HepG2 (cell line): ENCODE results near the gene CNDP1. TPM values are rescaled to one million over a fixed set of nuclear protein-coding genes. Genes with fewer than 3 reads are reported as not detected.

Experiments
- CBFB ChIP-seq: sonication (generic); formaldehyde crosslinking; IDR thresholded peaks from 2 replicates; pipeline ENCODE4 v1.4.0; 2020; ENCODE audit warnings: missing genetic modification reagents
- CBX2 ChIP-seq, 2 experiments: fragments of 200-600 bp in 1 of 2; sonication (generic); formaldehyde crosslinking in 1 of 2; IDR thresholded peaks; 2 replicates each; pipeline versions ENCODE4 v1.7.0 to v1.8.1; 2018 to 2022; ENCODE audit warnings: low read depth in 2 of 2, low read length in 1 of 2, mild to moderate bottlenecking in 1 of 2, missing genetic modification reagents in 1 of 2
- CENPT ChIP-seq: sonication (generic); formaldehyde crosslinking; IDR thresholded peaks from 2 replicates; pipeline ENCODE4 v1.8.0; 2022; ENCODE audit warnings: low read depth, mild to moderate bottlenecking, moderate library complexity, missing genetic modification reagents
- CREB1 ChIP-seq, 2 experiments: fragments of 450-650 bp in 1 of 2; IDR thresholded peaks; 2 replicates each; pipeline ENCODE4 v1.6.1; 2016 to 2017; ENCODE audit warnings: control low read depth in 1 of 2, mild to moderate bottlenecking in 1 of 2, missing compliant biosample characterization in 1 of 2, missing genetic modification characterization in 1 of 2
- EZH2 ChIP-seq: conservative IDR thresholded peaks from 2 replicates; pipeline ENCODE4 v1.6.1; 2012; ENCODE audit warnings: mild to moderate bottlenecking, low read depth, low read length, moderate library complexity
- GABPB1 ChIP-seq: IDR thresholded peaks from 2 replicates; pipeline ENCODE4 v1.6.1; 2016; ENCODE audit warnings: mild to moderate bottlenecking, missing genetic modification reagents, moderate library complexity, missing compliant biosample characterization
- HNF4A ChIP-seq: sonication (generic); formaldehyde crosslinking; IDR thresholded peaks from 2 replicates; pipeline ENCODE4 v1.4.0; 2020; ENCODE audit warnings: missing genetic modification reagents
- MAZ ChIP-seq, 2 experiments: sonication (generic) in 1 of 2; formaldehyde crosslinking in 1 of 2; IDR thresholded peaks; 2 replicates each; pipeline versions ENCODE4 v1.5.0 to v1.6.1; 2012 to 2020; ENCODE audit warnings: low read depth in 2 of 2, mild to moderate bottlenecking in 2 of 2, borderline replicate concordance in 1 of 2, improper control_type of control experiment in 1 of 2, low read length in 1 of 2, missing genetic modification reagents in 1 of 2, moderate library complexity in 1 of 2
- MYC ChIP-seq: sonication (generic); formaldehyde crosslinking; IDR thresholded peaks from 2 replicates; pipeline ENCODE4 v1.9.0; 2021; ENCODE audit warnings: missing genetic modification reagents, borderline replicate concordance
- PLRG1 ChIP-seq: fragments of 450-650 bp; conservative IDR thresholded peaks from 2 replicates; pipeline ENCODE4 v1.6.1; 2016
- PTBP1 ChIP-seq: fragments of 200-400 bp; formaldehyde crosslinking; IDR thresholded peaks from 2 replicates; pipeline ENCODE4 v1.6.1; 2018; ENCODE audit warnings: low read length, low read depth; ENCODE audit not compliant: poor library complexity, severe bottlenecking
- RAD21 ChIP-seq: fragments of 450-650 bp; formaldehyde crosslinking; IDR thresholded peaks from 2 replicates; pipeline ENCODE4 v1.5.0; 2020; ENCODE audit warnings: mild to moderate bottlenecking
- SMARCC2 ChIP-seq: fragments of 450-650 bp; IDR thresholded peaks from 2 replicates; pipeline ENCODE4 v1.6.1; 2017; ENCODE audit warnings: antibody characterized with exemption, mild to moderate bottlenecking
- SNRNP70 ChIP-seq: fragments of 200-400 bp; formaldehyde crosslinking; IDR thresholded peaks from 2 replicates; pipeline ENCODE4 v1.6.1; 2017; ENCODE audit warnings: mild to moderate bottlenecking, low read depth, low read length, moderate library complexity
- ZBTB34 ChIP-seq: sonication (generic); formaldehyde crosslinking; IDR thresholded peaks from 2 replicates; pipeline ENCODE4 v1.8.0; 2022; ENCODE audit warnings: mild to moderate bottlenecking, missing genetic modification reagents
- ZNF354B ChIP-seq: sonication (generic); formaldehyde crosslinking; IDR thresholded peaks from 2 replicates; pipeline ENCODE4 v1.8.0; 2022; ENCODE audit warnings: mild to moderate bottlenecking, missing genetic modification reagents
- ZXDC ChIP-seq: sonication (generic); formaldehyde crosslinking; IDR thresholded peaks from 2 replicates; pipeline ENCODE4 v1.5.0; 2020; ENCODE audit warnings: mild to moderate bottlenecking, missing genetic modification reagents
- polyA plus RNA-seq, 8 experiments: library from polyadenylated mRNA; depleted of rRNA in 3 of 8; stranded (reverse) in 7 of 8; unstranded in 1 of 8; fragments of >200 nt; fragmentation: Illumina TruSeq in 4 of 8; extraction: Trizol in 4 of 8; gene quantifications; 2 replicates each; pipeline versions ENCODE4 v1.2.1 to v1.2.3, GENCODE V29; 2011 to 2016; ENCODE audit warnings: low read depth in 4 of 8, missing spikeins in 1 of 8, mixed read lengths in 1 of 8; ENCODE audit not compliant: insufficient read depth in 1 of 8
- total RNA-seq, 5 experiments: library from RNA; depleted of rRNA; stranded (reverse); fragments of >200 nt; fragmentation: Illumina TruSeq; extraction: Trizol; gene quantifications; 2 replicates each; pipeline ENCODE4 v1.2.3, GENCODE V29; 2016; ENCODE audit warnings: low read depth in 1 of 5

Gene CNDP1
- total and polyA plus RNA-seq, 2 of the 13 experiments (the other 11 are each of a cell fraction or from before 2014, with no cell fraction given), result 0.01 TPM; not detected in 1

GRCh38 chr18:74597662-74598349 lies 63.5 kb downstream of the CNDP1 start, which contains the start of gene ZNF407 (continued):
- no peak for TF ChIP-seq ZXDC (CRISPR knock-in tag)
- TF ChIP-seq HNF4A (CRISPR knock-in tag), result no peak
- no peak for TF ChIP-seq CBX2 (IDR thresholded peaks at IDR 0.05; ENCODE audit: low read depth, low read length)
- TF ChIP-seq CBX2 (CRISPR knock-in tag; IDR thresholded peaks at IDR 0.05; ENCODE audit: low read depth), result no peak
- no peak for TF ChIP-seq PTBP1
- no peak for TF ChIP-seq PLRG1
- no peak for TF ChIP-seq SMARCC2
- peak; percentile 93 for TF ChIP-seq GABPB1 (CRISPR knock-in tag)
- TF ChIP-seq CBFB (CRISPR knock-in tag), result no peak
- 0 out of 2 replicates have a peak, but pooled peaks have one; percentile 2 for TF ChIP-seq ZNF354B
- TF ChIP-seq MYC (CRISPR knock-in tag), result no peak
- 0 out of 2 replicates have a peak, but pooled peaks have one; percentile 2 for TF ChIP-seq RAD21
- TF ChIP-seq CREB1 (IDR thresholded peaks at IDR 0.05), result 0 out of 2 replicates have a peak, but pooled peaks have one; percentile 32
- TF ChIP-seq CREB1 (CRISPR knock-in tag; IDR thresholded peaks at IDR 0.05), result no peak; the same call in 1 of the 2 replicates
- no peak for TF ChIP-seq CENPT
- peak; percentile 53 for TF ChIP-seq MAZ (IDR thresholded peaks at IDR 0.05; ENCODE audit: borderline replicate concordance, low read depth, low read length)
- TF ChIP-seq MAZ (CRISPR knock-in tag; IDR thresholded peaks at IDR 0.05; ENCODE audit: low read depth), result no peak
- TF ChIP-seq SNRNP70, result no peak
- no peak for TF ChIP-seq EZH2
- no peak for TF ChIP-seq ZBTB34
